K562 (cell line): ENCODE measurements around the gene GFOD1. TPM values are rescaled to one million over a fixed set of nuclear protein-coding genes. Genes with fewer than 3 reads are reported as not detected.

Experiments used
- ATAC-seq: fragments of 200-7000 bp; cut with Tn5 transposase; 3 replicates; pipeline ENCODE4 v1.9.1; 2020; ENCODE audit warnings: moderate library complexity
- BruUV-seq: library from RNA; stranded (reverse); fragments of 400-500 nt; replicated peaks from 2 replicates; lab custom pipeline; 2021; lab: Mats Ljungman, UMichigan
- CTCF ChIA-PET: fragments of 300-600 bp; formaldehyde crosslinking; extraction: SDS; loops from one replicate; lab custom pipeline; 2021; ENCODE audit warnings: low intra/inter-chr PET ratio; lab: Yijun Ruan, JAX
- POLR2A ChIA-PET: fragments of 300-600, 350-650 bp; sonication (Branson Sonifier 250); formaldehyde crosslinking; extraction: SDS; loops from one replicate; lab custom pipeline; 2021; ENCODE audit warnings: antibody characterized with exemption, inconsistent platforms; lab: Yijun Ruan, JAX
- DNase-seq, 4 experiments: peaks; one replicate each; pipeline versions ENCODE4 v3.0.0 to v3.0.0-alpha.2; 2011 to 2018; ENCODE audit warnings: low spot score in 3 of 4, mixed read lengths in 3 of 4; ENCODE audit errors: extremely low read depth in 1 of 4
- FAIRE-seq: peaks from 2 replicates; lab custom pipeline; 2011; peaks lifted over from hg19 to GRCh38; lab: Jason Lieb, UNC
- H2AFZ ChIP-seq: 2 replicates; pipeline ENCODE4 v1.6.0; 2011; ENCODE audit warnings: low read depth, low read length, control low read depth, inconsistent platforms
- H3K27ac ChIP-seq: fragments of 200-600 bp; 3 replicates; pipeline ENCODE4 v1.8.0; 2011; ENCODE audit warnings: low read depth, mild to moderate bottlenecking, control low read depth, inconsistent platforms, low read length, moderate library complexity, mixed read lengths; ENCODE audit errors: extremely low read depth
- H3K27me3 ChIP-seq, 2 experiments: fragments of 300-600 bp in 1 of 2; 2 replicates in 1 of 2; 3 replicates in 1 of 2; pipeline versions ENCODE4 v1.6.0 to v1.8.0; 2011; ENCODE audit warnings: inconsistent platforms in 2 of 2, low read length in 2 of 2, mild to moderate bottlenecking in 1 of 2, mixed read lengths in 1 of 2, moderate library complexity in 1 of 2; ENCODE audit not compliant: control insufficient read depth in 2 of 2, insufficient read depth in 2 of 2
- H3K36me3 ChIP-seq: fragments of 300-600 bp; 3 replicates; pipeline ENCODE4 v1.8.0; 2011; ENCODE audit warnings: mild to moderate bottlenecking, low read length, inconsistent platforms; ENCODE audit not compliant: control insufficient read depth, insufficient read depth
- H3K4me1 ChIP-seq, 2 experiments: fragments of 200-600 bp in 1 of 2; replicated peaks in 1 of 2; 2 replicates in 1 of 2; 3 replicates in 1 of 2; pipeline versions ENCODE4 v1.5.1 to v1.8.0; 2011; ENCODE audit warnings: inconsistent platforms in 2 of 2, low read length in 2 of 2, mild to moderate bottlenecking in 1 of 2, mixed read lengths in 1 of 2, moderate library complexity in 1 of 2; ENCODE audit not compliant: control insufficient read depth in 2 of 2, insufficient read depth in 2 of 2
- H3K4me2 ChIP-seq: 2 replicates; pipeline ENCODE4 v1.6.1; 2011; ENCODE audit warnings: low read length, control low read depth, inconsistent platforms, mixed read lengths; ENCODE audit not compliant: insufficient read depth
- H3K4me3 ChIP-seq: fragments of 200-600 bp; sonication (generic), shearing (Covaris generic); 2 replicates; pipeline ENCODE4 v1.5.1; 2016; ENCODE audit warnings: control low read depth, inconsistent platforms
- H3K79me2 ChIP-seq: fragments of 200-600 bp; 3 replicates; pipeline ENCODE4 v1.8.0; 2011; ENCODE audit warnings: low read length, inconsistent platforms; ENCODE audit not compliant: control insufficient read depth, insufficient read depth
- H3K9ac ChIP-seq, 2 experiments: 2 replicates each; pipeline versions ENCODE4 v1.6.0 to v1.6.1; 2011; ENCODE audit warnings: low read depth in 2 of 2, low read length in 2 of 2, control low read depth in 1 of 2, inconsistent platforms in 1 of 2, mild to moderate bottlenecking in 1 of 2, mixed read lengths in 1 of 2; ENCODE audit not compliant: insufficient read depth in 1 of 2
- H3K9me1 ChIP-seq: one replicate; pipeline ENCODE4 v1.6.0; 2011; ENCODE audit warnings: inconsistent platforms, mild to moderate bottlenecking, low read length, moderate library complexity; ENCODE audit not compliant: control insufficient read depth, insufficient read depth
- H3K9me3 ChIP-seq: replicated peaks from 2 replicates; pipeline ENCODE4 v1.5.1; 2011; ENCODE audit warnings: low read depth, low read length, inconsistent platforms; ENCODE audit not compliant: control insufficient read depth, insufficient read depth
- H4K20me1 ChIP-seq: replicated peaks from 2 replicates; pipeline ENCODE4 v1.6.1; 2011; ENCODE audit warnings: low read length, inconsistent platforms, mixed read lengths; ENCODE audit not compliant: control insufficient read depth, insufficient read depth
- ADNP ChIP-seq: fragments of 200-800 bp; sonication (Bioruptor generic); IDR thresholded peaks from 2 replicates; pipeline ENCODE4 v1.6.1; 2016; ENCODE audit warnings: missing genetic modification characterization, missing compliant biosample characterization
- BCOR ChIP-seq: fragments of 450-650 bp; IDR thresholded peaks from 2 replicates; pipeline ENCODE4 v1.6.1; 2016
- EP300 ChIP-seq: IDR thresholded peaks from 2 replicates; pipeline ENCODE4 v1.6.1; 2012; ENCODE audit warnings: low read length, improper control_type of control experiment
- HNRNPL ChIP-seq: fragments of 200-400 bp; formaldehyde crosslinking; IDR thresholded peaks from 2 replicates; pipeline ENCODE4 v1.6.1; 2017; ENCODE audit warnings: low read depth, mild to moderate bottlenecking, low read length
- RBM25 ChIP-seq: fragments of 200-400 bp; formaldehyde crosslinking; IDR thresholded peaks from 2 replicates; pipeline ENCODE4 v1.6.1; 2018; ENCODE audit warnings: low read length, low read depth, moderate library complexity; ENCODE audit not compliant: severe bottlenecking
- SMARCC2 ChIP-seq: fragments of 450-650 bp; IDR thresholded peaks from 2 replicates; pipeline ENCODE4 v1.6.1; 2017; ENCODE audit warnings: antibody characterized with exemption, moderate library complexity, mild to moderate bottlenecking, low read depth
- TGIF2 ChIP-seq: sonication (generic); formaldehyde crosslinking; IDR thresholded peaks from 2 replicates; pipeline ENCODE4 v1.8.1; 2022; ENCODE audit warnings: mild to moderate bottlenecking, missing genetic modification reagents, moderate library complexity
- ZNF143 ChIP-seq: sonication (generic); formaldehyde crosslinking; IDR thresholded peaks from 2 replicates; pipeline ENCODE4 v1.9.0; 2022; ENCODE audit warnings: mild to moderate bottlenecking, missing genetic modification reagents
- ZNF583 ChIP-seq: fragments of 250-450 bp; sonication (Bioruptor Pico); IDR thresholded peaks from 2 replicates; pipeline ENCODE4 v1.4.0; 2020
- WGBS: fragments of 100-300 bp; shearing (Covaris generic); methylation state at CpG from one replicate; pipeline ENCODE4 v1.1.6; 2016; ENCODE audit warnings: low coverage, mixed read lengths; ENCODE audit not compliant: insufficient coverage; ENCODE audit errors: missing lambda C conversion rate; 5-methylcytosine and 5-hydroxymethylcytosine counted together
- in situ Hi-C: fragments of 300-500 bp; cut with MboI; formaldehyde crosslinking; loops from 4 replicates; pipeline ENCODE4 v1.15.0; 2018; ENCODE audit warnings: inconsistent platforms, mixed read lengths
- intact Hi-C: fragments of 100-400 bp; cut with micrococcal nuclease; formaldehyde crosslinking; loops from 2 replicates; pipeline ENCODE4 v1.14.2; 2022
- polyA plus RNA-seq, 8 experiments: library from polyadenylated mRNA; depleted of rRNA in 4 of 8; stranded (reverse) in 5 of 8; unstranded in 3 of 8; fragments of >200 nt; fragmentation: Nextera tagmentation in 2 of 8; fragmentation: Illumina TruSeq in 1 of 8; extraction: Ambion mirVana in 2 of 8; extraction: Trizol in 1 of 8; gene quantifications; 2 replicates each; pipeline versions ENCODE4 v1.2.1 to v1.2.3, GENCODE V29; 2011 to 2014; ENCODE audit warnings: inconsistent platforms in 1 of 8, missing spikeins in 1 of 8
- total RNA-seq, 7 experiments: library from RNA; depleted of rRNA in 6 of 7; stranded (reverse); fragments of >200 nt in 6 of 7; fragmentation: Illumina TruSeq in 2 of 7; extraction: Trizol in 2 of 7; gene quantifications; 2 replicates each; pipeline versions ENCODE4 v1.2.1 to v1.2.3, GENCODE V29; 2011 to 2021; ENCODE audit warnings: low replicate concordance in 1 of 7

Gene GFOD1
- total and polyA plus RNA-seq, 9 of the 15 experiments (the other 6 are each of a cell fraction or from before 2014, with no cell fraction given): 3.8 to 12.0 (median 8.2) TPM

- in situ Hi-C loops: no loop called here
- Histone ChIP-seq H3K4me2 (no peak overlapping the region), H3K27me3 (peaks cover 0 to 25% of the 10 kb centered on the region in 2 experiments; a peak in 3 of 5 replicates), H3K4me3 (no peak overlapping the region), H3K36me3 (no peaks in the 10 kb centered on the region), H4K20me1 (peaks cover 14% of the 10 kb centered on the region), H3K9ac (no peak overlapping the region), H2AFZ (no peak overlapping the region), H3K27ac (no peak overlapping the region), H3K9me1 (no peaks in the 10 kb centered on the region), H3K4me1 (no peaks in the 10 kb centered on the region; a peak in 2 of 5 replicates), H3K79me2 (no peaks in the 10 kb centered on the region), H3K9me3 (no peaks in the 10 kb centered on the region)
- no peak for ATAC-seq
- BruUV-seq: no TSS peak
- ChIA-PET POLR2A (no interaction called here), CTCF (no interaction called here)
- no peak for FAIRE-seq
- DNase-seq: no peak
- no peak for TF ChIP-seq SMARCC2
- TF ChIP-seq ZNF583 (CRISPR knock-in tag): no peak
- TF ChIP-seq TGIF2: no peak
- 0 out of 2 replicates have a peak, but pooled peaks have one; percentile 27 for TF ChIP-seq ADNP
- TF ChIP-seq EP300: no peak
- TF ChIP-seq BCOR: peak; percentile 79
- peak; percentile 64 for TF ChIP-seq RBM25
- TF ChIP-seq ZNF143 (CRISPR knock-in tag): no peak
- no peak for TF ChIP-seq HNRNPL
- 8% methylated on average over 1 of the region's 1 CpG for WGBS
- intact Hi-C loops: no loop called here
Observed at GRCh38 chr6:13373919-13374318, 113.5 kb downstream of the GFOD1 start.
